EL (cell line): ENCODE data around the gene PATE4.
"Not testable (repeated sequence)": the region's sequence is repeated elsewhere in the genome, so short reads cannot be mapped to it uniquely, and the experiment has no call there.

Experiments used
- DNase-seq: peaks from one replicate; pipeline ENCODE4 v3.0.0-alpha.2; 2016

The PATE4 gene

GRCh38 chr11:125833016-125833415, at the start of gene PATE4:
TSS of gene PATE4 (plus strand) at chr11:125833316. CDS start at chr11:125833360, 44 bp downstream.
- no peak for DNase-seq

GRCh38 chr11:125784678-125785077, 48.4 kb upstream of the PATE4 start:
- DNase-seq = no peak

- DNase-seq = no peak
Observed at GRCh38 chr11:125787827-125788226, 45.3 kb upstream of the PATE4 start, which contains the start of gene PATE3. TSS of gene PATE3 (plus strand) at chr11:125788127. CDS start at chr11:125788152, 25 bp downstream.

- DNase-seq = no peak
Observed at GRCh38 chr11:125790825-125791224, 42.3 kb upstream of the PATE4 start.

GRCh38 chr11:125797641-125798040, 35.5 kb upstream of the PATE4 start:
- no peak for DNase-seq

- DNase-seq = no peak
Observed at GRCh38 chr11:125799808-125800207, 33.3 kb upstream of the PATE4 start.

- no peak for DNase-seq
Observed at GRCh38 chr11:125802387-125802786, 30.7 kb upstream of the PATE4 start.

- peak; percentile 41 for DNase-seq
Observed at GRCh38 chr11:125807909-125808308, 25.2 kb upstream of the PATE4 start.

- no peak for DNase-seq
Observed at GRCh38 chr11:125835748-125836147, 2.6 kb downstream of the PATE4 start.

GRCh38 chr11:125842321-125842948, 9.3 kb downstream of the PATE4 start:
- no peak for DNase-seq

- DNase-seq = no peak
Observed at GRCh38 chr11:125846188-125846587, 13.1 kb downstream of the PATE4 start.

- not testable (repeated sequence) for DNase-seq
Observed at GRCh38 chr11:125857670-125858069, 24.6 kb downstream of the PATE4 start.

- DNase-seq = not testable (repeated sequence)
Observed at GRCh38 chr11:125862786-125863185, 29.7 kb downstream of the PATE4 start.

GRCh38 chr11:125865354-125865753, 32.2 kb downstream of the PATE4 start:
- DNase-seq = not testable (repeated sequence)

- no peak for DNase-seq
Observed at GRCh38 chr11:125869521-125869920, 36.4 kb downstream of the PATE4 start.

- peak; percentile 50 for DNase-seq
Observed at GRCh38 chr11:125871391-125872137, 38.4 kb downstream of the PATE4 start.

- DNase-seq = no peak
Observed at GRCh38 chr11:125872138-125872491, 39.0 kb downstream of the PATE4 start.

GRCh38 chr11:125873881-125874555, 40.9 kb downstream of the PATE4 start:
- DNase-seq = no peak

GRCh38 chr11:125874556-125875124, 41.5 kb downstream of the PATE4 start:
- peak; percentile 67 for DNase-seq

GRCh38 chr11:125881291-125881690, 48.2 kb downstream of the PATE4 start:
- DNase-seq = no peak

GRCh38 chr11:125883375-125883774, 50.3 kb downstream of the PATE4 start:
- no peak for DNase-seq

- peak; percentile 53 for DNase-seq
Observed at GRCh38 chr11:125886997-125887372, 53.9 kb downstream of the PATE4 start.
